Cardiac fibroblast (primary cell): ENCODE measurements around the gene B3GNT7.

Experiments
- DNase-seq, 2 donors: peaks; one replicate each; pipeline versions ENCODE4 v3.0.0 to v3.0.0-alpha.2; 2010; ENCODE audit warnings: low read depth in 2 of 2
- H3K4me3 ChIP-seq, 2 donors: replicated peaks in 1 of 2; 1 replicate in 1 of 2; 2 replicates in 1 of 2; pipeline ENCODE4 v1.5.1; 2011; ENCODE audit warnings: low read depth in 2 of 2, low read length in 2 of 2, mild to moderate bottlenecking in 2 of 2, moderate library complexity in 1 of 2
- TF ChIP-seq, protein P1 (sequence below): IDR thresholded peaks from one replicate; pipeline ENCODE4 v1.5.1; 2011; ENCODE audit warnings: low read depth, mild to moderate bottlenecking, low read length, inconsistent platforms

The B3GNT7 gene

GRCh38 chr2:231412618-231412963 is 17.1 kb downstream of the B3GNT7 start:
- TF ChIP-seq, protein P1, sequence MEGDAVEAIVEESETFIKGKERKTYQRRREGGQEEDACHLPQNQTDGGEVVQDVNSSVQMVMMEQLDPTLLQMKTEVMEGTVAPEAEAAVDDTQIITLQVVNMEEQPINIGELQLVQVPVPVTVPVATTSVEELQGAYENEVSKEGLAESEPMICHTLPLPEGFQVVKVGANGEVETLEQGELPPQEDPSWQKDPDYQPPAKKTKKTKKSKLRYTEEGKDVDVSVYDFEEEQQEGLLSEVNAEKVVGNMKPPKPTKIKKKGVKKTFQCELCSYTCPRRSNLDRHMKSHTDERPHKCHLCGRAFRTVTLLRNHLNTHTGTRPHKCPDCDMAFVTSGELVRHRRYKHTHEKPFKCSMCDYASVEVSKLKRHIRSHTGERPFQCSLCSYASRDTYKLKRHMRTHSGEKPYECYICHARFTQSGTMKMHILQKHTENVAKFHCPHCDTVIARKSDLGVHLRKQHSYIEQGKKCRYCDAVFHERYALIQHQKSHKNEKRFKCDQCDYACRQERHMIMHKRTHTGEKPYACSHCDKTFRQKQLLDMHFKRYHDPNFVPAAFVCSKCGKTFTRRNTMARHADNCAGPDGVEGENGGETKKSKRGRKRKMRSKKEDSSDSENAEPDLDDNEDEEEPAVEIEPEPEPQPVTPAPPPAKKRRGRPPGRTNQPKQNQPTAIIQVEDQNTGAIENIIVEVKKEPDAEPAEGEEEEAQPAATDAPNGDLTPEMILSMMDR = no peak
- H3K4me3 ChIP-seq = peak overlapping the region; percentile 8 to 77
- no peak for DNase-seq

DNA sequence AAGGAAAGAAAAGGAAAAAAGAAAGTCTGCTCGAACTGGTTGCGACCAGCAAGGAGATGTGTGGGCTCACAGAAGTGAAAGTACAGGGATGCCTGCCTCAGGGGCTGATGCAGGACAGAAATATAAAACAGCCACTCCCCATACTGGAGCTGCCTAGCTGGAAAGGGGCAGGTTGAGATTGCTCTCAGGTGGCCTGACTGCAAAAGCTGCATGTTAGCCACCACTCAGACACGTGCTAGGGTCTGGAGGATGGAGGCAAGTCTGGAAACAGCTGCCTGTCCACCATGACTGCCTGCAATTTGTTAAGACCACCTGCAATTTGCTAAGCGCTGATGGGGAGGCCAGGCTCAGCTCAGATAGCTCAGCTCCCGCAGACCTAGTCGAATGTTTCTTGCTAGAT is 17.9 kb downstream of the B3GNT7 start:
- TF ChIP-seq, protein P1 = no peak
- H3K4me3 ChIP-seq = no peak overlapping the region
- DNase-seq = no peak

GRCh38 chr2:231413921-231414476 is 18.5 kb downstream of the B3GNT7 start:
- TF ChIP-seq, protein P1 = no peak
- H3K4me3 ChIP-seq = no peak overlapping the region
- no peak for DNase-seq

DNA sequence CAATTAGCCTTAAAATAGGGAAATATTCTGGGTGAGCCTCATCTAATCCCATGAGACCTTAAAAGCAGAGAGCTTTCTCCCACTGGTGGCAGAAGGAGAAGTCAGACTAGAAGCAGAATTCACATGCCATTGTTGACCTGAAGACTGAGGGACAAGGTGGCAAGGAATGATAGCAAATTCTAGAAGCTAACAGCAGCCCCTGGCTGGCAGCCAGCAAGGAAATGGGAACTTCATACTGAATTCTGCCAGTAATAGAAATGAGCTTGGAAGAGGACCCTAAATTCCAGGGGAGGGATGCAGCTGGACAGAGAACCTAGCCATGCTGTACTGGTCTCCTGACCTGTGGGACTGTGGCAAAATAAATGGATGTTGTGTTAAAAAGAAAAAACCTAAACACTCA is 19.5 kb downstream of the B3GNT7 start:
- TF ChIP-seq, protein P1 = no peak
- H3K4me3 ChIP-seq = no peak overlapping the region
- DNase-seq = peak in 1 of 2 donors; percentile 20

DNA sequence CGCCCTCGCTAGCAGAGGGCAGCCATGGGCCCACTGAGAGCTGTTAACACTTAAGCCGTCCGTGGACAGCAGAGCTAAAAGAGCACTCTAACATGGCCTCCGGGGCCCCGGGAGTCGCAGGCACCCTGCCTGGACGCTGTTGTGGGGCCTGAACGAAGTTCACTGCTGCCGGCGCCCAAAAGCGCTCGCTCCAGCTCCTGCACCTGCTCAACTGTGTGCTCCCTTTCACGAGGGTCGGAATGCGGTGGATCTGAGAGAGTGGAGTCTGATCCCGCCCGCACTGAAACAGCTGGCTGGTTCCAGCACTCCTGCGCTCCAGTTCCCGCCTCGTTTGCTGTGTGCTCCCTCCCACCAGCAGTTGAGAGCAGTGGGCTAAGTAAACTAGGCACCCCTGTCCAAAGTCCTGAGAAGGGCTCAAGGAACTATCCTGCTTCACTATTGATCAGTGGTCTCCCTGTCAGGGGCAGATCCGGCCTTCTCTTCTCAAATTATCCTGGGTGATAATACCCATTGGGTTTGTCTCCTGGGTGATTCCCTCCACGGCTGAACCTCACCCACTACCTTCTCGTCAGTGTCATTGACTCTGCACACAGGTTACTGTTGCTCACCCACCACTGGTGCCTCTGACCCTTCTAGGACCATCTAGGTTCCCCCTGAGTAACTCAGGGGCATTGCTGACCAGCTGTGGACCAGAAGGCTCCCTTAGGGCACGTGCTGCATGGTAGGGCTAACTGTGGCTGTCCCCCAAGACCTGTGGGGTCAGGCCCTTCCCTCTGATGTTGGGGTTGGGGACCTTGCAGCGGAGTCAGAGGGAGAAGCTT is 23.5 kb downstream of the B3GNT7 start:
- TF ChIP-seq, protein P1 = no peak
- DNase-seq = no peak
- no peak overlapping the region for H3K4me3 ChIP-seq

- TF ChIP-seq, protein P1 = no peak
- H3K4me3 ChIP-seq = no peak overlapping the region
- DNase-seq = no peak
These were observed 25.6 kb downstream of the B3GNT7 start for GRCh38 chr2:231421051-231421580.
